ENCODE data around the gene CTSA. TPM values are rescaled to one million over a fixed set of nuclear protein-coding genes. Genes with fewer than 3 reads are reported as not detected.
A peak's percentile ranks its signal among the peaks of the same experiment; 100 is the strongest.

The CTSA gene
- total RNA-seq, 1 experiment from 2014 or later: 34.7 TPM

DNA sequence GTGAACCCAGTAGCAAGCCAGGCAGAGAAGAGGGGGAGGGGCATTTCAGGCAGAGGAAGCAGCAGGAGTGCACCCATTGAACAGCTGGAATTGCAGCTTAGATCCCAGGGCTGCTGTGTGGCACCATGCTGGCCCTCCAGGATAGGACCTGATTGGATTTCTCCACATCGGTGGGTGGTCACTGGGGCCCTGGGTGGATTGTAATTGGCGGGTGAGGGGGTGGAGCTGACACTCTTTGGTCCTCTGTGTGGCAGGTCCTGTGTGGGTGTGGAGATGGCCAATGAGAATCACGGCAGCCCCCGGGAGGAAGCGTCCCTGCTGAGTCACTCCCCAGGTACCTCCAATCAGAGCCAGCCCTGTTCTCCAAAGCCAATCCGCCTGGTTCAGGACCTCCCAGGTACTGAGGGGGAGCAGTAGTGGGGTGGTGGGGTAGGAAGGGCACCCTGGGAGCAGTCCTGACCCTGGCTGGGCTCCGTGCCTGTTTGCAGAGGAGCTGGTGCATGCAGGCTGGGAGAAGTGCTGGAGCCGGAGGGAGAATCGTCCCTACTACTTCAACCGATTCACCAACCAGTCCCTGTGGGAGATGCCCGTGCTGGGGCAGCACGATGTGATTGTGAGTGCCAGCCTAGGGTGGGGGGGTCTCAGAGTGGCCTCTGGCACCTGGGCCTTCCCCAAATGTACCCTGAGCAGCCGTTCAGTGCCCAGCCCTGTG, 47.7 kb downstream of the CTSA start:
- DNase-seq (ENCODE audit: low read depth): no peak

GRCh38 chr20:45940053-45940452, 48.9 kb downstream of the CTSA start:
- no peak for DNase-seq (ENCODE audit: low read depth)

- DNase-seq (ENCODE audit: low read depth): no peak
These were observed 49.3 kb downstream of the CTSA start for GRCh38 chr20:45940469-45940868.

DNA sequence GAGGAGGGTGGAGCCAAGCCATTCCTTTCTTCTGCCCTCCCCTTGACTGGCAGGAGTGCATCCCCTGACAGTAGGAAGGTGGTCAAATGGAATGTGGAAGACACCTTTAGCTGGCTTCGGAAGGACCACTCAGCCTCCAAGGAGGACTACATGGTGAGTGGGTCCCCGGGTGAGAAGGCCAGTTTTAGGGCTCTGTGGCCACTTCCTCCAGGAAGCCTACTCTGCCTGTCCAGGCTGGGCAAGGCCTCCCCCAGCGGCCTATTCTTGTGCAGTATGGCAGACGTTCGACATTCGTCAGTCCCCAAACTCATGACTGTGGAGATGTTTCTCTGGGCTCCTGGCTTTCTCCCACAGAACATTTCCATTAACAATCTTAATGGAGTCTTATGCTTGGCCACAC, 52.5 kb downstream of the CTSA start:
- DNase-seq (ENCODE audit: low read depth): no peak

GRCh38 chr20:45944151-45944964, 53.2 kb downstream of the CTSA start:
- DNase-seq (ENCODE audit: low read depth): peak; percentile 44

DNA sequence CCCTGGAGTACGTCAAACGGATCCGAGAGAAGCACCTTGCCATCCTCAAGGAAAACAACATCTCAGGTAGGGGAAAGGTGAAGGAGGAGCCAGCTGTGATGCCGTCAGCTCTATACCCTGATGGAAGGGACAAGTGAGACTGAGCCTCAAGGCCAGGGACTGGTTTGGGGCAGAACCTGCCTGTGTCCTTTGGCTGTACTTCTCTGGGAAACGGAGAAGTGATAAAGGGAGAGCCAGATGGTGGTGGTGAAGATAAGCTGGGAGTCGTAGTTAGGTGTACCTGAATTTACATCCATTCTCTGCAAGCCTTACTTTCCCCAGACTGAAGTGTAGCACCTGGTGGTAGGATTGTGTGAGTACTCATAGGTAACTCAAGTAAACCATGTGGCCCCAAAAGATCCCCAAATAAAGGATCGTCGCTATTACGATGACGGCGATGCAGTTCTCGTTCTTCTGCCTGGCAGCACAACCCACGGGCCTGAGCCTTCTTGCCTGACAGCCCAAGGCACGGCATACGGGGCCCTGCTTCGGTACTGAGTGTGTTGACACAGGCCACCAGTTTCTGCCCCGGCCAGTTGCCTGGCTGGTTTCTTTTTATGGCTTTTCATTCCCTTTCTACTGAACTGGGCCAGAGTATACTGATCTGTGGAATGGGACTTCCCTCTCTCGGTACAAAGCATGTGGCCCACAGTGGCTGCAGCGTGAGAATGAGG, 54.0 kb downstream of the CTSA start:
- no peak for DNase-seq (ENCODE audit: low read depth)

DNA sequence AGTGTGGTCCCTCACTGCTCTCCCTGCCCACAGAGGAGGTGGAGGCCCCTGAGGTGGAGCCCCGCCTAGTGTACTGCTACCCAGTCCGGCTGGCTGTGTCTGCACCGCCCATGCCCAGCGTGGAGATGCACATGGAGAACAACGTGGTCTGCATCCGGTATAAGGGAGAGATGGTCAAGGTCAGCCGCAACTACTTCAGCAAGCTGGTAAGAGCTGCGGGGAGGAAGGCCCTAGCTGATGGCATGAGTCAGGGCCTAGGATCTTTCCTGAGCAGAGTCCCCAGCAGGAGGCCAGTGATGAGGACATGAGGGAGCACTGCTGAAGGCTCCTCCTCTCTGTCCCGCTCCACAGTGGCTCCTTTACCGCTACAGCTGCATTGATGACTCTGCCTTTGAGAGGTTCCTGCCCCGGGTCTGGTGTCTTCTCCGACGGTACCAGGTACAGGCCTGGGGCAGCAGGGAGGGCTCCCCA, 54.6 kb downstream of the CTSA start:
- DNase-seq (ENCODE audit: low read depth): peak; percentile 54

DNA sequence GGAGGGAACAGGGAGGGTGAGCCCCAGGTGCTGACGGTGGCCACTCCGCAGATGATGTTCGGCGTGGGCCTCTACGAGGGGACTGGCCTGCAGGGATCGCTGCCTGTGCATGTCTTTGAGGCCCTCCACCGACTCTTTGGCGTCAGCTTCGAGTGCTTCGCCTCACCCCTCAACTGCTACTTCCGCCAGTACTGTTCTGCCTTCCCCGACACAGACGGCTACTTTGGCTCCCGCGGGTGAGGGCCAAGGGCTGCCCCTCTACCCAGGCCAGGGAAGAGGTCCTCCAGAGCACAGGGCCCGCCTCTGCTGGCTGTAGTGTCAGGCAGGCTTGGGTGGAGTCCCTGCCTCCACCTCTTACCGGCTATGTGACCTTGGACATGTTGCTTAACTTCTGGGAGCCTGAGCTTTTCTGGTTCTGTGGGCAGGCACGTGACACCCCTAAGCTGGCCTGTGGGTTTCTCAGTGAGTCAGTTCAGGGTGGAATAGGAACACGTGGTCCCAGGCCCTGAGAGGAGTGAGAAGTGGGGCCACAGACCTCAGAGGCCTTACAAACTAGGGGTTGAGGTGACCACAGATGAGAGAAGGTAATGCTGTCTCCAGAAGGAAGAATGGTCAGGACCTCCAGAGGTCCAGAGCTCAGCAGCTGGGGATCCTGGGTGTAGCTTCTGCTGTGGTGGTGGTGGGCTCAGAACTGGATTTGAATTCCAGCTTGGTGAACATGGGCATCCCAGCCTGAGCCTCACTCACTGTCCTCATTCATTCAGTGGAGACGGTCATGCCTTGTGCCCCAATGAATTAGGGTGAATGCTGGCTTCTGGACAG, 55.2 kb downstream of the CTSA start:
- peak; percentile 25 for DNase-seq (ENCODE audit: low read depth)

DNA sequence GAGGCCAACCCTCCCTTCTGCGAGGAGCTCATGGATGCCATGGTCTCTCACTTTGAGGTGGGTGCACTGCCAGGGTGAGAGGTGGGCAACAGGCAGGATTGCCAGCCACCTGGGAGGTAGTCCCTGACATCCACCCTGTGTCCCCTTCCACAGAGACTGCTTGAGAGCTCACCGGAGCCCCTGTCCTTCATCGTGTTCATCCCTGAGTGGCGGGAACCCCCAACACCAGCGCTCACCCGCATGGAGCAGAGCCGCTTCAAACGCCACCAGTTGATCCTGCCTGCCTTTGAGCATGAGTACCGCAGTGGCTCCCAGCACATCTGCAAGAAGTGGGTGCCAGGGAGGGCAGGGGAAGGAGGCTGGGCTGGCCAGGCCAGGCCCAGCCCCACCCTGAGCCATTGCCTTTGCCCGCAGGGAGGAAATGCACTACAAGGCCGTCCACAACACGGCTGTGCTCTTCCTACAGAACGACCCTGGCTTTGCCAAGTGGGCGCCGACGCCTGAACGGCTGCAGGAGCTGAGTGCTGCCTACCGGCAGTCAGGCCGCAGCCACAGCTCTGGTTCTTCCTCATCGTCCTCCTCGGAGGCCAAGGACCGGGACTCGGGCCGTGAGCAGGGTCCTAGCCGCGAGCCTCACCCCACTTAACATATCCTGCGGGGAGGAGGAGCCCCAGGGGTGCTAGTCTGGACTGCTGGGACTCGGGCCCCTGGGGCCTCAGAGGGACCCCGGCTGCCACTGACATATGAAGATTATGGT, 56.2 kb downstream of the CTSA start:
- DNase-seq (ENCODE audit: low read depth): no peak

GRCh38 chr20:45948261-45948733, 57.2 kb downstream of the CTSA start:
- DNase-seq (ENCODE audit: low read depth): no peak

Other genes with a start within 250 kb of the CTSA start
- not detected in 2 replicates for gene WFDC11, start 221.1 kb upstream of the CTSA start, total RNA-seq (2014; rRNA removed; shearing (Covaris generic))
- gene WFDC13, start 189.3 kb upstream of the CTSA start, total RNA-seq (2014; rRNA removed; shearing (Covaris generic)): not detected in 2 replicates
- not detected in 2 replicates for gene WFDC10B, start 186.3 kb upstream of the CTSA start, total RNA-seq (2014; rRNA removed; shearing (Covaris generic))
- not detected in 2 replicates for gene SPINT4, start 169.0 kb upstream of the CTSA start, total RNA-seq (2014; rRNA removed; shearing (Covaris generic))
- 2.3 TPM in 1 of 2 replicates, not detected in the other for gene WFDC3, start 99.5 kb upstream of the CTSA start, total RNA-seq (2014; rRNA removed; shearing (Covaris generic))
- 26.6 and 35.5 TPM in 2 replicates for gene DNTTIP1, start 99.4 kb upstream of the CTSA start, total RNA-seq (2014; rRNA removed; shearing (Covaris generic))
- 167 and 200 TPM in 2 replicates for gene UBE2C, start 78.7 kb upstream of the CTSA start, total RNA-seq (2014; rRNA removed; shearing (Covaris generic))
- gene TNNC2, start 64.0 kb upstream of the CTSA start, total RNA-seq (2014; rRNA removed; shearing (Covaris generic)): not detected in 2 replicates
- gene SNX21, start 57.5 kb upstream of the CTSA start, total RNA-seq (2014; rRNA removed; shearing (Covaris generic)): 21.2 and 28.2 TPM in 2 replicates
- 35.7 and 46.8 TPM in 2 replicates for gene ACOT8, start 33.9 kb upstream of the CTSA start, total RNA-seq (2014; rRNA removed; shearing (Covaris generic))
- gene ZSWIM3, start 33.7 kb upstream of the CTSA start, total RNA-seq (2014; rRNA removed; shearing (Covaris generic)): 3.7 and 3.9 TPM in 2 replicates
- gene ZSWIM1, start 10.1 kb upstream of the CTSA start, total RNA-seq (2014; rRNA removed; shearing (Covaris generic)): 5.9 and 6.8 TPM in 2 replicates
- not detected in 2 replicates for gene SPATA25, start 3.7 kb upstream of the CTSA start, total RNA-seq (2014; rRNA removed; shearing (Covaris generic))
- 0.42 and 2.3 TPM in 2 replicates for gene NEURL2, start 127 bp upstream of the CTSA start, total RNA-seq (2014; rRNA removed; shearing (Covaris generic))
- 0.30 and 0.80 TPM in 2 replicates for gene PLTP, start 20.8 kb downstream of the CTSA start, total RNA-seq (2014; rRNA removed; shearing (Covaris generic))
- 2.7 and 3.6 TPM in 2 replicates for gene PCIF1, start 43.3 kb downstream of the CTSA start, total RNA-seq (2014; rRNA removed; shearing (Covaris generic))
- gene ZNF335, start 80.9 kb downstream of the CTSA start, total RNA-seq (2014; rRNA removed; shearing (Covaris generic)): 9.5 and 12.1 TPM in 2 replicates
- gene MMP9, start 117.6 kb downstream of the CTSA start, total RNA-seq (2014; rRNA removed; shearing (Covaris generic)): 2.8 and 6.8 TPM in 2 replicates
- 0.54 TPM in 1 of 2 replicates, not detected in the other for gene SLC12A5, start 137.9 kb downstream of the CTSA start, total RNA-seq (2014; rRNA removed; shearing (Covaris generic))
- 25.3 and 28.0 TPM in 2 replicates for gene NCOA5, start 198.6 kb downstream of the CTSA start, total RNA-seq (2014; rRNA removed; shearing (Covaris generic))
- 0.06 TPM in 1 of 2 replicates, not detected in the other for gene CD40, start 227.0 kb downstream of the CTSA start, total RNA-seq (2014; rRNA removed; shearing (Covaris generic))

All from Daoy (cell line).